ENCODE results near the gene TCEA2.

TCEA2 gene

GRCh38 chr20:64051561-64052325 lies 11.3 kb upstream of the TCEA2 start:
- DNase-seq (no peak), ATAC-seq (no peak)
- peaks cover 18% of the 10 kb centered on the region for H3K27me3 Mint-ChIP-seq
- no peaks in the 10 kb centered on the region for H3K9me3 Mint-ChIP-seq
- H3K36me3 Mint-ChIP-seq (ENCODE audit: low read depth) = no peaks in the 10 kb centered on the region
- no peak overlapping the region for H3K27ac Mint-ChIP-seq
- H3K4me1 Mint-ChIP-seq = peaks cover 2% of the 10 kb centered on the region
- no peak overlapping the region for H3K4me3 Mint-ChIP-seq

- no peak for ATAC-seq
Measured at GRCh38 chr20:64052326-64052722, 10.7 kb upstream of the TCEA2 start.

GRCh38 chr20:64052987-64053840 lies 9.8 kb upstream of the TCEA2 start:
- peaks cover 16% of the 10 kb centered on the region for H3K4me1 Mint-ChIP-seq
- no peak for DNase-seq
- no peak for ATAC-seq
- no peaks in the 10 kb centered on the region for H3K36me3 Mint-ChIP-seq (ENCODE audit: low read depth)
- H3K4me3 Mint-ChIP-seq = no peak overlapping the region
- peaks cover 14% of the 10 kb centered on the region for H3K27me3 Mint-ChIP-seq
- H3K27ac Mint-ChIP-seq = no peak overlapping the region
- no peaks in the 10 kb centered on the region for H3K9me3 Mint-ChIP-seq

More at GRCh38 chr20:64052326-64052722, 10.7 kb upstream of the TCEA2 start:
- H3K9me3 Mint-ChIP-seq = no peaks in the 10 kb centered on the region
- H3K27me3 Mint-ChIP-seq = peaks cover 17% of the 10 kb centered on the region
- DNase-seq = no peak
- H3K4me3 Mint-ChIP-seq = no peak overlapping the region
- H3K27ac Mint-ChIP-seq = no peak overlapping the region
- peaks cover 7% of the 10 kb centered on the region for H3K4me1 Mint-ChIP-seq
- H3K36me3 Mint-ChIP-seq (ENCODE audit: low read depth) = no peaks in the 10 kb centered on the region

DNA sequence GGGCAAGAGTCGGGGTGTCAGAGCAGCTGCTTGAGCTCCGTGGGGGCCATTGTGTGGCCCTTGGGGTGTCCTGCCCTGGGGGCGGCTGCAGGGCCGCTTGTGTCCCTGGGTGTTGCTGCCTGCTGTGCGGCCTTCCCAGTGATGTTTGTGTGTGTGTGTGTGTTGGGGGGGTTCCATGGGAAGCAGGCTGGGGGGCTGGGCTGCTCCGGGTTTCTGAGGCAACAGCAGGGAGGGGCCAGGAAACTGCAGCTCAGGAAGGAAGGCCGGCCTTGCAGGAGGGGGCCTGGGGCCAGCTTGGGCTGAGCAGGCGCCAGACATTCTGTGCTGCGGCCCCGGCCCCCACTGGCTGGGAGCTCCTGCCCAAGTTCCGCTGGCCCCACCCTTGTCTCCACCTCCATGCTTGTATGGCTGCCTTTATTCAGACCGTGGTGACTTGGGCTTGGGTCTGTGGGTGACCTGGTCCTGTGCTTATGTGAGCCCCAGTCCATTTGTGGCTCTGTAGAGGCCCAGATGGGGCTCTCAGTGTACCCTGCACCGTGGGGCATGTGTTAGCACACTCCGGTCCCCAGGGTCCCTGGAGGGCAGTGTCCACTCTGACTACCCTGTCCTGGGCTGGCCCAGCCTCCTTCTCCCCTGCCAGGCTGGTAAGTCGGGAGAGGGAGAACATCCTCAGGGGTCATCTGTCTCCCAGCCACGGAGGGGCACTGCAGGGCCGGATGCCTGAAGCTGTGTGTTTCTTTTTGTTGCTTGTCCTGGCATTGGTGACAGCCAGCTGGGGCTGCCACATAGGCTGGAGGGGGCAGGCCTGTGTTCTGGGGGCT lies 8.9 kb upstream of the TCEA2 start:
- no peaks in the 10 kb centered on the region for H3K36me3 Mint-ChIP-seq (ENCODE audit: low read depth)
- H3K9me3 Mint-ChIP-seq = no peaks in the 10 kb centered on the region
- peaks cover 12% of the 10 kb centered on the region for H3K27me3 Mint-ChIP-seq
- peaks cover 20% of the 10 kb centered on the region for H3K4me1 Mint-ChIP-seq
- ATAC-seq (no peak), DNase-seq (no peak)
- H3K4me3 Mint-ChIP-seq = no peak overlapping the region
- H3K27ac Mint-ChIP-seq = no peak overlapping the region

- peaks cover 20% of the 10 kb centered on the region for H3K4me1 Mint-ChIP-seq
- H3K9me3 Mint-ChIP-seq = no peaks in the 10 kb centered on the region
- ATAC-seq (no peak), DNase-seq (no peak)
- H3K36me3 Mint-ChIP-seq (ENCODE audit: low read depth) = no peaks in the 10 kb centered on the region
- H3K27ac Mint-ChIP-seq = peak overlapping the region; percentile 22
- no peak overlapping the region for H3K4me3 Mint-ChIP-seq
- peaks cover 7% of the 10 kb centered on the region for H3K27me3 Mint-ChIP-seq
Measured at GRCh38 chr20:64055396-64055892, 7.6 kb upstream of the TCEA2 start.

- H3K27ac Mint-ChIP-seq = no peak overlapping the region
- ATAC-seq (no peak), DNase-seq (no peak)
- H3K4me3 Mint-ChIP-seq = no peak overlapping the region
- peaks cover 5% of the 10 kb centered on the region for H3K27me3 Mint-ChIP-seq
- H3K4me1 Mint-ChIP-seq = peaks cover 19% of the 10 kb centered on the region
- no peaks in the 10 kb centered on the region for H3K9me3 Mint-ChIP-seq
- H3K36me3 Mint-ChIP-seq (ENCODE audit: low read depth) = no peaks in the 10 kb centered on the region
Measured at GRCh38 chr20:64055893-64056638, 6.9 kb upstream of the TCEA2 start.

DNA sequence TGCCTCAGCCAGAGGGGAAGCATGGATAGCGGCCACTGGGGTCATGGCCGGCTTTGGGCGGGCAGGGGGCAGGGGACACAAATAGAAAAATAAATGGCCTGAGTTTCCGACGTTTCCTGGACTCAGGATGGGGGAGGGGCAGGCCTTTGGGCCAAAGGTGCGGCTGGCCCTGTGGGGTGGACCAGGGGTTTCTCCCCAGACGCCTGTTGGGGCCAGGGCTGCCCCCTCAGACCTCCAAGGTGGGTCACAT lies 6.4 kb upstream of the TCEA2 start:
- no peak overlapping the region for H3K4me3 Mint-ChIP-seq
- H3K36me3 Mint-ChIP-seq (ENCODE audit: low read depth) = no peaks in the 10 kb centered on the region
- no peaks in the 10 kb centered on the region for H3K9me3 Mint-ChIP-seq
- ATAC-seq (no peak), DNase-seq (no peak)
- H3K4me1 Mint-ChIP-seq = peaks cover 19% of the 10 kb centered on the region
- no peak overlapping the region for H3K27ac Mint-ChIP-seq
- H3K27me3 Mint-ChIP-seq = peaks cover 4% of the 10 kb centered on the region

- Mint-ChIP-seq H3K36me3 (ENCODE audit: low read depth) (no peaks in the 10 kb centered on the region), H3K4me1 (peaks cover 19% of the 10 kb centered on the region), H3K27ac (no peak overlapping the region), H3K4me3 (peak overlapping the region; percentile 65), H3K9me3 (no peaks in the 10 kb centered on the region), H3K27me3 (no peaks in the 10 kb centered on the region)
- DNase-seq (no peak), ATAC-seq (peak; percentile 38)
Measured at GRCh38 chr20:64056889-64057627, 5.9 kb upstream of the TCEA2 start.

DNA sequence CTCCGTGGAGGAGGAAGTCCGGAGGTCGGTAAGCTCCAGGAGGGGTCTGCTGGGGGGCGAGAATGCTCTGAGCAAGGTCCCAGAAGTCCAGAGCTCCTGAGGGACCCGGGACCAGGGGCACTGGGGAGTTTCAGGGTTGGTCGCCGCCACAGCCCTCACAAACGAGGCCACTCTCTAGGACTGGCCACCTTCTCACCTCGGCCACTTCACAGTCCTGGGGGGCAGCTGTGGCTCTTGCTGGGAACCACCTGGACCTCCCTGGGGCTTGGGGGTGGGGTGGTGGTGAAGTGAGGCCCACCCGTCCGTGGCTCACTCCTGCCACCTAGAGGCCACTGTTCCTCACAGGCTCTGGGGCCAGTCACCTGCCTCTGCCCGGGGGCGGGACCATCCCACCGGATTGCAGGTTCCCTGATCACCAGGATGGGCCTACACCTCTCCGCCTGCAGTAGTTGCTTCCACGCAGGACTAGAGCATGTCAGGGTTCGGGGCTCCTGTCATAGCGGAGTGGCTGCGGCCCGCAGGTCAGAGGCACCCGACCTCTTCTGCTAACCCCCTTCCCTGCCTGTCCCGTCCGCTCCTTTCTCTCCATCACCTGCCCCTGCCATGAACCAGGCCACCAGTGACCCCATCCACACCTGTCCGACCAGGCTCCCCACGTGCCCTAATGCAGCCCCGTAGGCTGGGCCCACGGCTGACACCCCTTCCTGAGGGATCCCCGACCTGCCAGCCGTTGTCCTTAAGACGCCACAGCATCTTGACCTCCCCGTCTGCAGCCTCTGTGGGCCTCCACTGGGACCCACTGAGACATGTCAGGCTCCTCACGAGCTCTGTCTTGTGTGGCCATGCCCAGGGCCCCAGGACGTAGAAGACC lies 5.1 kb upstream of the TCEA2 start:
- no peaks in the 10 kb centered on the region for H3K27me3 Mint-ChIP-seq
- H3K9me3 Mint-ChIP-seq = no peaks in the 10 kb centered on the region
- H3K36me3 Mint-ChIP-seq (ENCODE audit: low read depth) = no peaks in the 10 kb centered on the region
- H3K27ac Mint-ChIP-seq = no peak overlapping the region
- H3K4me1 Mint-ChIP-seq = peaks cover 21% of the 10 kb centered on the region
- peak; percentile 95 for DNase-seq
- ATAC-seq = peak; percentile 70
- H3K4me3 Mint-ChIP-seq = peak overlapping the region; percentile 65

DNA sequence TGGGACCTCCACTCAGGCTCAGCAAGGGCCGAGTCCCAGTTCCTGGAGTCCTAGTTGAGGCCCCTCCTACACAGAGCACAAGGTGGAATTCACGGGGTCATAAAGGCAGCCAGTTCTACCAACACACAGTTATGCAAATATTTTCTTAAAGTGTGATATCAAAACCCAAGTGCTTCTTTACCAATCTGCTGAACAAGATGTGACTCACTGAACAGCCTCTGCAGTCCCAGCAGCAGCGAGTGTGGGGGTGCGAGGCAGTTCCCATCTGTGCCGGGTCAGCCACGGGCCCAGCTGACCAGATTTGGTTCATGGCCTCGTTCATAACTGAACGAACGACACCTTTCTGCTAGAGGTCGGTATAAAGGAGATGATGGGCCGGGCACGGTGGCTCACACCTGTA lies 4.5 kb upstream of the TCEA2 start:
- ATAC-seq = no peak

GRCh38 chr20:64062276-64062595 lies 762 bp upstream of the TCEA2 start:
- no peak for ATAC-seq

More for the DNA sequence above, 4.5 kb upstream of the TCEA2 start:
- DNase-seq = no peak
- no peaks in the 10 kb centered on the region for H3K9me3 Mint-ChIP-seq
- no peak overlapping the region for H3K27ac Mint-ChIP-seq
- no peaks in the 10 kb centered on the region for H3K36me3 Mint-ChIP-seq (ENCODE audit: low read depth)
- H3K4me3 Mint-ChIP-seq = peak overlapping the region; percentile 65
- no peaks in the 10 kb centered on the region for H3K27me3 Mint-ChIP-seq
- peaks cover 21% of the 10 kb centered on the region for H3K4me1 Mint-ChIP-seq

DNA sequence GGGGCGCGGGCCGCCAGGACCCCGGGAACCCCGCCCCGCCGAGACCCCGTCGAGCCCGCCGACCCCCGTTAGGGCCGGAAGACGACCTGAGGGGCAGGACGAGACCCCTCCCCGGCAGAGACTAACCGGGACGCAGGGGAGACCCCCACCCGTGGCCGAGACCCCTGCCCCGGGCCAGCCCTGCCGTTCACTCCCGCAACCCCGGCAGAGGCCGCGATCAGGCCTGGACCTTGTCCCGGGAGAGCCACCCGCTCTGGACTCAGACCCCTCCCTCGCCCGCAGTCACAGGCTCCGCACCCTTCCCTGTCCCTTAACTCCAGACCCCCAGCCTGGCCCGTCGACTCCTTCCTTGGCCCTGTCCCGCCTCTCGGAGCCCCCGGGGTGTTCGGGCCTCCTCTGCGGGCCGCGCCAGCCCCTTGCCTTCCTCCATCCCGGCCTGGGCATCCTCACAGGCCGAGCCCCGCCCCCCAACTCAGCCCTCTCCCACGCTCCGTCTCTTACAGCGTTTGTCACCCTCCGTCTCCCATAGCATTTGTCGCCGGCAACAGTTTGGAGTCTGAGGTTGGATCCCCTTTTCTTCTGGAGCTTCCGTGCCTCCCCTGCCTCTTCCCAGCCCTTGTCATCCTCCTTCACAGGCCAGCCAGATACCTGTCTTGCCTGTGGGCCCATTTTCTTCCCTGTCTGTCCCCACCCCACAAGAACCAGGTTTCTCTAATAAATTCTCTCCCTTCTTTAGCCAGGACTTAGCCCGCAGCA lies 569 bp downstream of the TCEA2 start:
- H3K4me3 Mint-ChIP-seq = peak overlapping the region; percentile 87
- H3K36me3 Mint-ChIP-seq (ENCODE audit: low read depth) = no peaks in the 10 kb centered on the region
- H3K27me3 Mint-ChIP-seq = no peaks in the 10 kb centered on the region
- no peaks in the 10 kb centered on the region for H3K9me3 Mint-ChIP-seq
- peak; percentile 61 for DNase-seq
- no peak for ATAC-seq
- peak overlapping the region; percentile 82 for H3K27ac Mint-ChIP-seq
- H3K4me1 Mint-ChIP-seq = peaks cover 40% of the 10 kb centered on the region

More at GRCh38 chr20:64062276-64062595, 762 bp upstream of the TCEA2 start:
- Mint-ChIP-seq H3K27ac (no peak overlapping the region), H3K4me1 (peaks cover 49% of the 10 kb centered on the region), H3K27me3 (no peaks in the 10 kb centered on the region), H3K36me3 (ENCODE audit: low read depth) (no peaks in the 10 kb centered on the region), H3K9me3 (no peaks in the 10 kb centered on the region), H3K4me3 (peak overlapping the region; percentile 87)
- no peak for DNase-seq

All from activated naive CD8-positive, alpha-beta T cell treated with anti-CD3 and anti-CD28 coated beads, Interleukin-2, amount 50 U/mL, for 24 hours (primary cell).